Vagina (tissue), 2 donors: ENCODE measurements around the gene RND2. TPM values are rescaled to one million over a fixed set of nuclear protein-coding genes. Genes with fewer than 3 reads are reported as not detected.

Source experiments
- DNase-seq, 2 donors: peaks; one replicate each; pipeline ENCODE4 v3.0.0-alpha.2; 2017; ENCODE audit errors: extremely low spot score in 2 of 2
- H3K27ac ChIP-seq: fragments of 200-600 bp; sonication (generic); one replicate; pipeline ENCODE4 v1.5.1; 2019
- H3K27me3 ChIP-seq: fragments of 200-600 bp; sonication (generic); one replicate; pipeline ENCODE4 v1.5.1; 2019
- H3K36me3 ChIP-seq, 2 donors: fragments of 200-600 bp; sonication (generic); one replicate each; pipeline ENCODE4 v1.5.1; 2017 to 2019
- H3K4me1 ChIP-seq: fragments of 200-600 bp; sonication (generic); one replicate; pipeline ENCODE4 v1.5.1; 2019
- H3K4me3 ChIP-seq, 2 donors: fragments of 200-600 bp; sonication (generic); 1 replicate in 1 of 2; 2 replicates in 1 of 2; pipeline ENCODE4 v1.5.1; 2016 to 2019
- H3K9me3 ChIP-seq: fragments of 200-600 bp; sonication (generic); one replicate; pipeline ENCODE4 v1.5.1; 2019
- CTCF ChIP-seq, 3 experiments: fragments of 450-650 bp in 2 of 3; fragments of 200-600 bp in 1 of 3; sonication (generic) in 1 of 3; IDR thresholded peaks; one replicate each; pipeline ENCODE4 v1.5.1; 2017 to 2019; ENCODE audit warnings: antibody characterized with exemption in 3 of 3, mild to moderate bottlenecking in 2 of 3, moderate library complexity in 2 of 3
- POLR2A ChIP-seq, 2 donors: fragments of 450-650 bp; IDR thresholded peaks; one replicate each; pipeline ENCODE4 v1.6.1; 2017; ENCODE audit warnings: antibody characterized with exemption in 2 of 2, mild to moderate bottlenecking in 2 of 2, moderate library complexity in 2 of 2
- POLR2AphosphoS5 ChIP-seq, 2 donors: sonication (generic); formaldehyde crosslinking; IDR thresholded peaks; one replicate each; pipeline ENCODE4 v1.9.0; 2017; ENCODE audit warnings: antibody characterized with exemption in 2 of 2, mild to moderate bottlenecking in 2 of 2, low read depth in 1 of 2; ENCODE audit not compliant: insufficient read depth in 1 of 2
- intact Hi-C: fragments of 100-400 bp; cut with DNase I; formaldehyde crosslinking; loops from one replicate; pipeline ENCODE4 v1.15.1; 2023
- total RNA-seq: library from RNA; depleted of rRNA; stranded (reverse); fragments of >200 nt; gene quantifications from one replicate; pipeline ENCODE4 v1.2.3, GENCODE V29; 2016

RND2 gene
- total RNA-seq, 1 donor from 2014 or later: 1.5 TPM

GRCh38 chr17:43013296-43013695, 11.7 kb upstream of the RND2 start:
- Histone ChIP-seq H3K27me3 (no peaks in the 10 kb centered on the region), H3K4me3 (no peak overlapping the region), H3K27ac (peak overlapping the region; percentile 25), H3K4me1 (peaks cover 74% of the 10 kb centered on the region), H3K36me3 (peaks cover 0 to 35% of the 10 kb centered on the region in 2 donors), H3K9me3 (no peaks in the 10 kb centered on the region)
- no peak for TF ChIP-seq POLR2AphosphoS5 (IDR thresholded peaks at IDR 0.05; ENCODE audit: insufficient read depth in 1 of 2, low read depth in 1 of 2)
- intact Hi-C loops: no loop called here
- no peak for DNase-seq

GRCh38 chr17:43014020-43014648, 10.9 kb upstream of the RND2 start:
- TF ChIP-seq CTCF (IDR thresholded peaks at IDR 0.05) (no peak), POLR2AphosphoS5 (IDR thresholded peaks at IDR 0.05; ENCODE audit: insufficient read depth in 1 of 2, low read depth in 1 of 2) (no peak), POLR2A (IDR thresholded peaks at IDR 0.05) (no peak)
- H3K36me3 ChIP-seq: peaks cover 0 to 37% of the 10 kb centered on the region in 2 donors
- peak overlapping the region; percentile 25 for H3K27ac ChIP-seq
- no peaks in the 10 kb centered on the region for H3K9me3 ChIP-seq
- no peak for DNase-seq
- H3K4me1 ChIP-seq: peaks cover 74% of the 10 kb centered on the region
- no peak overlapping the region for H3K4me3 ChIP-seq
- H3K27me3 ChIP-seq: no peaks in the 10 kb centered on the region
- intact Hi-C loops: no loop called here

- peaks cover 0 to 37% of the 10 kb centered on the region in 2 donors for H3K36me3 ChIP-seq
- DNase-seq: no peak
- H3K27me3 ChIP-seq: no peaks in the 10 kb centered on the region
- no peak for TF ChIP-seq POLR2AphosphoS5 (IDR thresholded peaks at IDR 0.05; ENCODE audit: insufficient read depth in 1 of 2, low read depth in 1 of 2)
- TF ChIP-seq CTCF (IDR thresholded peaks at IDR 0.05): no peak
- TF ChIP-seq POLR2A (IDR thresholded peaks at IDR 0.05): no peak
- no peak overlapping the region for H3K4me3 ChIP-seq
- no peaks in the 10 kb centered on the region for H3K9me3 ChIP-seq
- peak overlapping the region; percentile 8 for H3K27ac ChIP-seq
- intact Hi-C loops: no loop called here
- H3K4me1 ChIP-seq: peaks cover 76% of the 10 kb centered on the region
Observed at GRCh38 chr17:43014649-43015542, 10.1 kb upstream of the RND2 start.

GRCh38 chr17:43015579-43015978, 9.5 kb upstream of the RND2 start:
- no peak overlapping the region for H3K4me3 ChIP-seq
- intact Hi-C loops: no loop called here
- H3K36me3 ChIP-seq: peaks cover 0 to 37% of the 10 kb centered on the region in 2 donors
- no peaks in the 10 kb centered on the region for H3K9me3 ChIP-seq
- H3K27me3 ChIP-seq: no peaks in the 10 kb centered on the region
- H3K4me1 ChIP-seq: peaks cover 76% of the 10 kb centered on the region
- DNase-seq: no peak
- peak overlapping the region; percentile 8 for H3K27ac ChIP-seq
- TF ChIP-seq POLR2A (IDR thresholded peaks at IDR 0.05) (no peak), POLR2AphosphoS5 (IDR thresholded peaks at IDR 0.05; ENCODE audit: insufficient read depth in 1 of 2, low read depth in 1 of 2) (peak in 1 of 2 donors; percentile 49), CTCF (IDR thresholded peaks at IDR 0.05) (no peak)

GRCh38 chr17:43016216-43016615, 8.8 kb upstream of the RND2 start:
- Histone ChIP-seq H3K4me1 (peaks cover 79% of the 10 kb centered on the region), H3K27ac (peak overlapping the region; percentile 8), H3K36me3 (peaks cover 0 to 37% of the 10 kb centered on the region in 2 donors), H3K9me3 (no peaks in the 10 kb centered on the region), H3K27me3 (no peaks in the 10 kb centered on the region), H3K4me3 (no peak overlapping the region)
- intact Hi-C loops: no loop called here
- DNase-seq: no peak
- TF ChIP-seq POLR2A (IDR thresholded peaks at IDR 0.05) (no peak), POLR2AphosphoS5 (IDR thresholded peaks at IDR 0.05; ENCODE audit: insufficient read depth in 1 of 2, low read depth in 1 of 2) (no peak), CTCF (IDR thresholded peaks at IDR 0.05) (no peak)
